Measurements from ENCODE around the gene IKZF1.

The IKZF1 gene

GRCh38 chr7:50295133-50295532, 9.4 kb upstream of the IKZF1 start:
- peaks cover 3% of the 10 kb centered on the region for H3K4me1 ChIP-seq (ENCODE audit: insufficient read depth, low read length, poor library complexity, severe bottlenecking)
- no peaks in the 10 kb centered on the region for H3K79me2 ChIP-seq (ENCODE audit: insufficient read depth, low read length)
- no peak overlapping the region for H2AFZ ChIP-seq (ENCODE audit: low read length)
- H4K20me1 ChIP-seq (ENCODE audit: insufficient read depth, low read length, poor library complexity, severe bottlenecking) = no peaks in the 10 kb centered on the region
- H3K27me3 ChIP-seq (ENCODE audit: insufficient read depth, low read length, poor library complexity, severe bottlenecking) = no peaks in the 10 kb centered on the region
- H3K9me3 ChIP-seq (ENCODE audit: insufficient read depth, low read depth, low read length) = no peaks in the 10 kb centered on the region
- H3F3A ChIP-seq (ENCODE audit: low read depth) = no peaks in the 10 kb centered on the region
- no peak overlapping the region for H3K4me3 ChIP-seq (ENCODE audit: low read length, poor library complexity, severe bottlenecking)
- no peaks in the 10 kb centered on the region for H3K9me2 ChIP-seq (replicated peaks; ENCODE audit: low read depth, low read length)
- no peak overlapping the region for H3K9ac ChIP-seq (ENCODE audit: low read depth, low read length, poor library complexity, severe bottlenecking)
- TF ChIP-seq, protein P1, sequence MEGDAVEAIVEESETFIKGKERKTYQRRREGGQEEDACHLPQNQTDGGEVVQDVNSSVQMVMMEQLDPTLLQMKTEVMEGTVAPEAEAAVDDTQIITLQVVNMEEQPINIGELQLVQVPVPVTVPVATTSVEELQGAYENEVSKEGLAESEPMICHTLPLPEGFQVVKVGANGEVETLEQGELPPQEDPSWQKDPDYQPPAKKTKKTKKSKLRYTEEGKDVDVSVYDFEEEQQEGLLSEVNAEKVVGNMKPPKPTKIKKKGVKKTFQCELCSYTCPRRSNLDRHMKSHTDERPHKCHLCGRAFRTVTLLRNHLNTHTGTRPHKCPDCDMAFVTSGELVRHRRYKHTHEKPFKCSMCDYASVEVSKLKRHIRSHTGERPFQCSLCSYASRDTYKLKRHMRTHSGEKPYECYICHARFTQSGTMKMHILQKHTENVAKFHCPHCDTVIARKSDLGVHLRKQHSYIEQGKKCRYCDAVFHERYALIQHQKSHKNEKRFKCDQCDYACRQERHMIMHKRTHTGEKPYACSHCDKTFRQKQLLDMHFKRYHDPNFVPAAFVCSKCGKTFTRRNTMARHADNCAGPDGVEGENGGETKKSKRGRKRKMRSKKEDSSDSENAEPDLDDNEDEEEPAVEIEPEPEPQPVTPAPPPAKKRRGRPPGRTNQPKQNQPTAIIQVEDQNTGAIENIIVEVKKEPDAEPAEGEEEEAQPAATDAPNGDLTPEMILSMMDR (conservative IDR thresholded peaks at IDR 0.05; ENCODE audit: low read length) = no peak
- no peak for TF ChIP-seq EZH2phosphoT487 (IDR thresholded peaks at IDR 0.05; ENCODE audit: borderline replicate concordance)
- H3K36me3 ChIP-seq (ENCODE audit: insufficient read depth, low read length) = no peaks in the 10 kb centered on the region
- H3K4me2 ChIP-seq (ENCODE audit: low read depth, low read length, poor library complexity, severe bottlenecking) = no peak overlapping the region

DNA sequence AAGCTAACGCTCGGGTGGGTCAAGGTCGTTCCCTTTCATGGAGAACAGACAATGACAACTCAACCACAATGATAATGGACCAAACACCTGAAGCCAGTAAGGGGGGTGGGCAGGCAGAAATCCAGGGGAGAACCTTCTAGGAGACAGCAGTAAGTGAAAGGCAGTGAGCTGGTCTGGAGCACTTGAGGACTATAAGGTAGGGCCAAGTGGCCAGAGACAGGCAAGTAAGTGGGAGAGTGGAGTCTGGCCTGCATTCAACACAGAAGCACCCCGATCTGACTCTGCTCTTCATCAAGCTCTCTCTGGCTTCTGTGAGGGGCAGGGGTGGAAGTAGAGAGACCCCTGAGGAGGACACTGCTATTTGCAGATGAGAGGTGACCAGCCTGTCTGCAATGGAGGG, 7.7 kb upstream of the IKZF1 start:
- H4K20me1 ChIP-seq (ENCODE audit: insufficient read depth, low read length, poor library complexity, severe bottlenecking) = no peaks in the 10 kb centered on the region
- H3K27me3 ChIP-seq (ENCODE audit: insufficient read depth, low read length, poor library complexity, severe bottlenecking) = no peaks in the 10 kb centered on the region
- no peaks in the 10 kb centered on the region for H3K9me2 ChIP-seq (replicated peaks; ENCODE audit: low read depth, low read length)
- no peaks in the 10 kb centered on the region for H3K36me3 ChIP-seq (ENCODE audit: insufficient read depth, low read length)
- no peak overlapping the region for H3K9ac ChIP-seq (ENCODE audit: low read depth, low read length, poor library complexity, severe bottlenecking)
- H3K9me3 ChIP-seq (ENCODE audit: insufficient read depth, low read depth, low read length) = no peaks in the 10 kb centered on the region
- peaks cover 13% of the 10 kb centered on the region for H3K4me1 ChIP-seq (ENCODE audit: insufficient read depth, low read length, poor library complexity, severe bottlenecking)
- no peak overlapping the region for H2AFZ ChIP-seq (ENCODE audit: low read length)
- H3K4me2 ChIP-seq (ENCODE audit: low read depth, low read length, poor library complexity, severe bottlenecking) = no peak overlapping the region
- no peak overlapping the region for H3K4me3 ChIP-seq (ENCODE audit: low read length, poor library complexity, severe bottlenecking)
- peaks cover 3% of the 10 kb centered on the region; the same call in 1 of the 2 replicates for H3F3A ChIP-seq (ENCODE audit: low read depth)
- no peak for TF ChIP-seq EZH2phosphoT487 (IDR thresholded peaks at IDR 0.05; ENCODE audit: borderline replicate concordance)
- TF ChIP-seq, protein P1 (conservative IDR thresholded peaks at IDR 0.05; ENCODE audit: low read length) = no peak
- no peaks in the 10 kb centered on the region for H3K79me2 ChIP-seq (ENCODE audit: insufficient read depth, low read length)

DNA sequence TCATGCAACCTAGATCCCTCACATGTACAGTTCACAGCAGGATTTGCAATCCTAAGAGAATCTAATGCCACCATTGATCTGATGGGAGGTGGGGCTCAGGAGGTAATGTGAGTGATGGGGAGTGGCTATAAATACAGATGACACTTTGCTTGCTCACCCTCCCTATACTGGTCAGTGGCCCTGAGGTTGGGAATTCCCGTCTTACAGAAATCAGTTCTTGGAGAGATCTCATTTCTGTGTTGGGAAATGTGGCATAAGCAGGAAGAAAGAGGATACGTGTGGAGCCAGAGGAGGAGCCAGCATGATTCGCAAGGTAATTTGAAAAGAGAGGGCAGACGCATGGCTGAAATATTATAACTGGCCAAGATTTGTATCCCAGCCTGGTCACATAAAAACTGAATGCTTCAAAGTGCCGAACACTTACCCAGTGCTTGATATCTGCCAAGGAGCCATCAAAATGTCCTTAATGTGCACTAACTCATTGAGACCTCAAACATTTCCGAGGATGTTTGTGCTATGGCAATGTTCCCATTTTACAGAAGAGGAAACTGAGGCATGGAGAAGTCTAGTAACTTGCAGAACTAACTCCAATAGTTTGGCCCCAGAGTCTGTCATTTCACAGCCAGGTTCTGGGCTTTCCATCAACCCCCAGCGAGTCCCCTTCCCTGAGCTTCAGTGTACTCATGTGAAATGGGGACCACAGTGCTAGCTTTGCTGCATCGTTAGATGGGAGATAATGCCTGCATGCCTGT, 5.5 kb upstream of the IKZF1 start:
- no peaks in the 10 kb centered on the region for H3K27me3 ChIP-seq (ENCODE audit: insufficient read depth, low read length, poor library complexity, severe bottlenecking)

More for the DNA sequence above, 5.5 kb upstream of the IKZF1 start:
- H3K4me2 ChIP-seq (ENCODE audit: low read depth, low read length, poor library complexity, severe bottlenecking) = no peak overlapping the region
- H3K9ac ChIP-seq (ENCODE audit: low read depth, low read length, poor library complexity, severe bottlenecking) = no peak overlapping the region
- peaks cover 13% of the 10 kb centered on the region for H3K4me1 ChIP-seq (ENCODE audit: insufficient read depth, low read length, poor library complexity, severe bottlenecking)
- H2AFZ ChIP-seq (ENCODE audit: low read length) = no peak overlapping the region
- H3F3A ChIP-seq (ENCODE audit: low read depth) = peaks cover 3% of the 10 kb centered on the region; the same call in 1 of the 2 replicates
- no peak for TF ChIP-seq EZH2phosphoT487 (IDR thresholded peaks at IDR 0.05; ENCODE audit: borderline replicate concordance)
- TF ChIP-seq, protein P1 (conservative IDR thresholded peaks at IDR 0.05; ENCODE audit: low read length) = no peak
- H3K79me2 ChIP-seq (ENCODE audit: insufficient read depth, low read length) = no peaks in the 10 kb centered on the region
- H3K4me3 ChIP-seq (ENCODE audit: low read length, poor library complexity, severe bottlenecking) = no peak overlapping the region
- H3K9me2 ChIP-seq (replicated peaks; ENCODE audit: low read depth, low read length) = no peaks in the 10 kb centered on the region
- H3K9me3 ChIP-seq (ENCODE audit: insufficient read depth, low read depth, low read length) = no peaks in the 10 kb centered on the region
- H3K36me3 ChIP-seq (ENCODE audit: insufficient read depth, low read length) = no peaks in the 10 kb centered on the region
- no peaks in the 10 kb centered on the region for H4K20me1 ChIP-seq (ENCODE audit: insufficient read depth, low read length, poor library complexity, severe bottlenecking)

Measured in Loucy (cell line).